B cell (primary cell): ENCODE results near the gene KRTAP4-3. TPM values are rescaled to one million over a fixed set of nuclear protein-coding genes. Genes with fewer than 3 reads are reported as not detected.

Source experiments
- ATAC-seq: fragments of 200-7000 bp; cut with Tn5 transposase; one replicate; pipeline ENCODE4 v1.10.0; 2021; ENCODE audit warnings: low read depth, mild to moderate bottlenecking, moderate number of reproducible peaks, moderate library complexity
- CTCF ChIA-PET: fragments of 350-600 bp; sonication (Branson Sonifier 250); formaldehyde crosslinking; loops from one replicate; lab custom pipeline; 2021; ENCODE audit warnings: antibody characterized with exemption, inconsistent platforms; lab: Charles Lee
- POLR2A ChIA-PET: fragments of 350-600 bp; sonication (Branson Sonifier 250); formaldehyde crosslinking; loops from one replicate; lab custom pipeline; 2021; ENCODE audit warnings: antibody characterized with exemption; lab: Charles Lee
- DNase-seq: peaks from one replicate; pipeline ENCODE4 v3.0.0; 2013
- H2AFZ ChIP-seq: 2 replicates; pipeline ENCODE4 v1.6.1; 2012; ENCODE audit warnings: mild to moderate bottlenecking, low read depth, low read length; ENCODE audit not compliant: insufficient read depth, poor library complexity, severe bottlenecking
- H3K27ac ChIP-seq, 2 donors: 1 replicate in 1 of 2; 2 replicates in 1 of 2; pipeline ENCODE4 v1.5.1; 2012 to 2013; ENCODE audit warnings: low read length in 2 of 2, mild to moderate bottlenecking in 2 of 2, moderate library complexity in 1 of 2
- H3K27me3 ChIP-seq, 4 experiments: fragments of 200-600 bp in 1 of 4; sonication (generic) in 1 of 4; replicated peaks in 1 of 4; 1 replicate in 2 of 4; 2 replicates in 2 of 4; pipeline versions ENCODE4 v1.6.1 to v1.7.0; 2013 to 2016; ENCODE audit warnings: low read length in 3 of 4, mild to moderate bottlenecking in 2 of 4, mixed read lengths in 1 of 4, moderate library complexity in 1 of 4; ENCODE audit not compliant: insufficient read depth in 4 of 4, control insufficient read depth in 3 of 4; ENCODE audit errors: control extremely low read depth in 1 of 4
- H3K36me3 ChIP-seq, 2 experiments: replicated peaks in 1 of 2; 1 replicate in 1 of 2; 2 replicates in 1 of 2; pipeline versions ENCODE4 v1.6.1 to v1.7.1; 2013; ENCODE audit warnings: low read length in 1 of 2; ENCODE audit not compliant: insufficient read depth in 2 of 2, control insufficient read depth in 1 of 2; ENCODE audit errors: control extremely low read depth in 1 of 2, extremely low read depth in 1 of 2
- H3K4me1 ChIP-seq, 2 donors: fragments of 200-600 bp in 1 of 2; sonication (generic) in 1 of 2; 1 replicate in 1 of 2; 2 replicates in 1 of 2; pipeline versions ENCODE4 v1.5.1 to v1.6.1; 2013 to 2017; ENCODE audit warnings: low read length in 2 of 2; ENCODE audit not compliant: control insufficient read depth in 2 of 2, insufficient read depth in 2 of 2
- H3K4me2 ChIP-seq: replicated peaks from 2 replicates; pipeline ENCODE3; 2012; ENCODE audit warnings: mild to moderate bottlenecking, low read depth, low read length; ENCODE audit not compliant: poor library complexity, severe bottlenecking
- H3K4me3 ChIP-seq, 5 experiments: fragments of 200-600 bp in 1 of 5; sonication (generic) in 1 of 5; 1 replicate in 3 of 5; 2 replicates in 2 of 5; pipeline versions ENCODE4 v1.5.1 to v1.7.0; 2011 to 2016; ENCODE audit warnings: low read length in 4 of 5, mild to moderate bottlenecking in 4 of 5, low read depth in 2 of 5, control low read depth in 1 of 5, moderate library complexity in 1 of 5; ENCODE audit not compliant: insufficient read depth in 1 of 5; ENCODE audit errors: control extremely low read depth in 1 of 5, extremely low read depth in 1 of 5
- H3K79me2 ChIP-seq: fragments of 200-600 bp; sonication (generic); one replicate; pipeline ENCODE4 v1.6.0; 2016; ENCODE audit warnings: low read length; ENCODE audit not compliant: control insufficient read depth, insufficient read depth
- H3K9ac ChIP-seq: fragments of 200-600 bp; sonication (generic); 2 replicates; pipeline ENCODE4 v1.6.1; 2017; ENCODE audit warnings: mild to moderate bottlenecking, low read length, moderate library complexity
- H3K9me3 ChIP-seq, 3 donors: one replicate each; pipeline versions ENCODE4 v1.6.1 to v1.7.1; 2013; ENCODE audit warnings: low read length in 2 of 3; ENCODE audit not compliant: control insufficient read depth in 2 of 3, insufficient read depth in 1 of 3; ENCODE audit errors: control extremely low read depth in 1 of 3
- H4K20me1 ChIP-seq: 2 replicates; pipeline ENCODE4 v1.6.0; 2012; ENCODE audit warnings: mild to moderate bottlenecking, low read length; ENCODE audit not compliant: insufficient read depth, control insufficient read depth, poor library complexity, severe bottlenecking
- H3K27ac Mint-ChIP-seq: one replicate; pipeline ENCODE4 v1.8.0; 2021; ENCODE audit warnings: mixed read lengths
- H3K27me3 Mint-ChIP-seq: one replicate; pipeline ENCODE4 v1.8.0; 2021; ENCODE audit warnings: mixed read lengths
- H3K4me1 Mint-ChIP-seq: one replicate; pipeline ENCODE4 v1.8.0; 2021; ENCODE audit warnings: mixed read lengths
- H3K4me3 Mint-ChIP-seq: one replicate; pipeline ENCODE4 v1.8.0; 2021; ENCODE audit warnings: mixed read lengths
- H3K9me3 Mint-ChIP-seq: one replicate; pipeline ENCODE4 v1.8.0; 2022; ENCODE audit warnings: mixed read lengths; ENCODE audit not compliant: insufficient read depth
- EZH2 ChIP-seq: IDR thresholded peaks from 2 replicates; pipeline ENCODE4 v1.6.1; 2012; ENCODE audit warnings: borderline replicate concordance, low read depth, mild to moderate bottlenecking, moderate library complexity, low read length; ENCODE audit not compliant: insufficient read depth, poor library complexity, severe bottlenecking
- WGBS: methylation state at CpG from one replicate; pipeline ENCODE4 v1.1.5; 2013; ENCODE audit warnings: missing lambda C conversion rate; ENCODE audit not compliant: insufficient coverage; 5-methylcytosine and 5-hydroxymethylcytosine counted together
- intact Hi-C: fragments of 100-400 bp; cut with micrococcal nuclease; formaldehyde crosslinking; loops from one replicate; pipeline ENCODE4 v1.10.0; 2022
- polyA plus RNA-seq: library from polyadenylated mRNA; depleted of rRNA; stranded (reverse); fragments of >200 nt; gene quantifications from 2 replicates; pipeline ENCODE4 v1.2.3, GENCODE V29; 2012
- total RNA-seq, 2 donors: library from RNA; stranded (reverse); fragments of 120-200 nt in 1 of 2; gene quantifications; 1 replicate in 1 of 2; 2 replicates in 1 of 2; pipeline versions ENCODE4 v1.2.3 to v1.2.4, GENCODE V29; 2013 to 2022
- TF ChIP-seq, protein P1 (sequence below): fragments of 200-600 bp; IDR thresholded peaks from one replicate; pipeline ENCODE4 v1.8.0; 2022; ENCODE audit warnings: antibody characterized with exemption, mild to moderate bottlenecking

Gene KRTAP4-3
- total and polyA plus RNA-seq, 2 donors (not counting 1 experiment from before 2014, with no cell fraction given) = not detected

DNA sequence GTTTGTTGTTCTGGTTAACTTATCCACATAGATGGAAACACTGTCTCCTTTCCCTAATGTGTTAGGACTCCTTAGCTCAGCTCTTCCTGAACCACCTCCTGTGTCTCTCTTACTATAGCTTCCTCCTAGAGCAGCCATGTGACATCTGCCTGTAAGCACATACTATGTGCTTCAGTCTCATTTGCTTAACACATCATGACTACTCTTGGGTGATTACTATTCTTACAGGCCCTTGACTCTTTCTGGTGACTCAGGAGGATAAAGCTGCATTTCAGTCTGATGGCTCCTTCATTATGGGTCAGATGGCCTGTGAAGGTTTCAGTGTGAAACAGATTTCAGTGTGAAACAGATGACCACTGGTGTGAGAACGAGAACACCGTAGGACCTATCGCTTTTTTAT lies 10.3 kb upstream of the KRTAP4-3 start:
- H3K4me1 Mint-ChIP-seq = peaks cover 42% of the 10 kb centered on the region
- Histone ChIP-seq H3K9me3 (no peaks in the 10 kb centered on the region), H2AFZ (no peak overlapping the region), H3K4me1 (peaks cover 39 to 41% of the 10 kb centered on the region in 2 donors), H4K20me1 (no peaks in the 10 kb centered on the region), H3K4me3 (no peak overlapping the region), H3K27ac (no peak overlapping the region), H3K4me2 (no peak overlapping the region), H3K9ac (no peak overlapping the region), H3K36me3 (no peaks in the 10 kb centered on the region), H3K79me2 (no peaks in the 10 kb centered on the region), H3K27me3 (no peaks in the 10 kb centered on the region)
- peak overlapping the region; percentile 42 for H3K27ac Mint-ChIP-seq
- ChIA-PET POLR2A (no interaction called here), CTCF (interaction anchor here (1.2 kb wide), 1 partner anchor 10 kb away, joined by 3 read pairs; no protein-coding TSS in a partner anchor)
- peak overlapping the region; percentile 54 for H3K4me3 Mint-ChIP-seq
- TF ChIP-seq EZH2 = no peak
- TF ChIP-seq, protein P1, sequence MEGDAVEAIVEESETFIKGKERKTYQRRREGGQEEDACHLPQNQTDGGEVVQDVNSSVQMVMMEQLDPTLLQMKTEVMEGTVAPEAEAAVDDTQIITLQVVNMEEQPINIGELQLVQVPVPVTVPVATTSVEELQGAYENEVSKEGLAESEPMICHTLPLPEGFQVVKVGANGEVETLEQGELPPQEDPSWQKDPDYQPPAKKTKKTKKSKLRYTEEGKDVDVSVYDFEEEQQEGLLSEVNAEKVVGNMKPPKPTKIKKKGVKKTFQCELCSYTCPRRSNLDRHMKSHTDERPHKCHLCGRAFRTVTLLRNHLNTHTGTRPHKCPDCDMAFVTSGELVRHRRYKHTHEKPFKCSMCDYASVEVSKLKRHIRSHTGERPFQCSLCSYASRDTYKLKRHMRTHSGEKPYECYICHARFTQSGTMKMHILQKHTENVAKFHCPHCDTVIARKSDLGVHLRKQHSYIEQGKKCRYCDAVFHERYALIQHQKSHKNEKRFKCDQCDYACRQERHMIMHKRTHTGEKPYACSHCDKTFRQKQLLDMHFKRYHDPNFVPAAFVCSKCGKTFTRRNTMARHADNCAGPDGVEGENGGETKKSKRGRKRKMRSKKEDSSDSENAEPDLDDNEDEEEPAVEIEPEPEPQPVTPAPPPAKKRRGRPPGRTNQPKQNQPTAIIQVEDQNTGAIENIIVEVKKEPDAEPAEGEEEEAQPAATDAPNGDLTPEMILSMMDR = no peak
- ATAC-seq (peak; percentile 71), DNase-seq (peak; percentile 45)
- intact Hi-C loops = loop anchor here (5.0 kb wide), 1 partner anchor 61 kb away; the partner anchor contains the start of gene KRTAP4-11
- peaks cover 3% of the 10 kb centered on the region for H3K27me3 Mint-ChIP-seq
- no peaks in the 10 kb centered on the region for H3K9me3 Mint-ChIP-seq
- 100% methylated on average over 3 of the region's 3 CpGs for WGBS

DNA sequence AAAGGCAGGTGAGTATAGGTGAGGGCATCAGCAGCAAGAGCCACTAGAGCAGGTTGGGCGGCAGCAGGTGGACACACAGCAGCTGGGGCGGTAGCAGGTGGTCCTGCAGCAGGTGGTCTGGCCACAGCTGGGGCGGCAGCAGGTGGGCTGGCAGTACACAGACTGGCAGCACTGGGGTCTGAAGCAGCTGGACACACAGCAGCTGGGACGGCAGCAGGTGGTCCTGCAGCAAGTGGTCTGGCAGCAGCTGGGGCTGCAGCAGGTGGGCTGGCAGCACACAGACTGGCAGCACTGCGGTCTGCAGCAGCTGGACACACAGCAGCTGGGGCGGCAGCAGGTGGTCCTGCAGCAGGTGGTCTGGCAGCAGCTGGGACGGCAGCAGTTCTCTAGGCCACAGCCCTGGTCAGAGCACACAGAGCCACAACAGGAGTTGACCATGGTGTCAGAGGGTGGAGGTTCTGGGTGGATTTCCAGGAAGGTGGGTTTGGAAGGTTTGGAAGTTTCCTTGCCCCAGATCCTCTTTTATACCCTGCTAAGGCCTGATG lies 9.8 kb upstream of the KRTAP4-3 start, which contains the start of gene KRTAP4-2:
TSS of gene KRTAP4-2 (minus strand) at position 495 of the 545 bp plus-strand sequence. CDS start at position 438, 57 bp downstream.
- H3K27ac Mint-ChIP-seq = peak within 1 kb of the TSS; percentile 42
- CTCF ChIA-PET = interaction anchor here (1.2 kb wide), 1 partner anchor 11 kb away, joined by 3 read pairs; no protein-coding TSS in a partner anchor
- POLR2A ChIA-PET = no interaction called here
- peaks cover 44% of the 10 kb centered on the region for H3K4me1 Mint-ChIP-seq
- intact Hi-C loops = loop anchor here (5.0 kb wide), 1 partner anchor 60 kb away; the partner anchor contains the start of gene KRTAP4-11
- H3K9me3 Mint-ChIP-seq = no peaks in the 10 kb centered on the region
- H4K20me1 ChIP-seq = no peaks in the 10 kb centered on the region
- no peaks in the 10 kb centered on the region for H3K9me3 ChIP-seq
- WGBS = 95% methylated on average over 5 of the region's 7 CpGs
- H3K4me2 ChIP-seq = peak within 1 kb of the TSS; percentile 51
- TF ChIP-seq EZH2 = no peak
- TF ChIP-seq, protein P1 = no peak
- no peak within 1 kb of the TSS for H3K27ac ChIP-seq
- no peak within 1 kb of the TSS for H3K4me3 ChIP-seq
- no peaks in the 10 kb centered on the region for H3K79me2 ChIP-seq
- no peak for ATAC-seq
- peak within 1 kb of the TSS; percentile 54 for H3K4me3 Mint-ChIP-seq
- no peaks in the 10 kb centered on the region for H3K27me3 ChIP-seq
- no peak within 1 kb of the TSS for H3K9ac ChIP-seq
- peaks cover 39 to 41% of the 10 kb centered on the region in 2 donors for H3K4me1 ChIP-seq
- H3K27me3 Mint-ChIP-seq = peaks cover 6% of the 10 kb centered on the region
- no peaks in the 10 kb centered on the region for H3K36me3 ChIP-seq
- DNase-seq = no peak
- H2AFZ ChIP-seq = no peak within 1 kb of the TSS
